Stimulated activated CD8-positive, alpha-beta memory T cell treated with anti-CD3 and anti-CD28 coated beads, Interleukin-4, amount 100 ng/mL, for 1 hour (primary cell): ENCODE results near the gene NAALAD2.
"Not testable (repeated sequence)": the region's sequence is repeated elsewhere in the genome, so short reads cannot be mapped to it uniquely, and the experiment has no call there.

Experiments used
- DNase-seq, 2 donors: peaks; one replicate each; pipeline ENCODE4 v3.0.0-alpha.2; 2020; ENCODE audit warnings: low read depth in 2 of 2, low spot score in 1 of 2

Gene NAALAD2

DNA sequence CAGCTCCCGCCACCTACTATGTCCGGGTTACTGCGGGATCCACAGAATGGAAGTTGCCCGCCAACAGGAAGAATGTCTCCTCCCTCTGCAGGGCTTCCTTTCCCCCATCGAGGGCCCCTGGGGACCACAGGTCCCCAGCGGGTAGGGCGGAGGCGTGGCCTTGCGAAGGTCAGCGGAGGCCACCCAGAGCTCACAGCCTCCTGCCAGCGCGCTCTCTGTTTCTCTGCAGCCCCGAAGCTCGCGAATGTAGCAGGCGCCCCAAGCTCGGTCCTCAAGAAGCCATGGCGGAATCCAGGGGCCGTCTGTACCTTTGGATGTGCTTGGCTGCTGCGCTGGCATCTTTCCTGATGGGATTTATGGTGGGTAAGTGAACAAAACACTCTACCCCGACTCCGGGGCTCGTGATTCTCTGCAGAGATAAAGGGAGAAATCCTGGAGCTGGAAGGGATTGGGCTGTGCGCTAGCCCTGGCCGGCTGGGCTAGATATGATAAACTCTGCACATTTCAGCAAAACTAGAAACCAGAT, at the start of gene NAALAD2:
Gene NAALAD2 (plus strand): TSS at position 186 of the 526 bp plus-strand sequence. CDS start 96 bp downstream, at position 282.
- DNase-seq, result no peak

DNA sequence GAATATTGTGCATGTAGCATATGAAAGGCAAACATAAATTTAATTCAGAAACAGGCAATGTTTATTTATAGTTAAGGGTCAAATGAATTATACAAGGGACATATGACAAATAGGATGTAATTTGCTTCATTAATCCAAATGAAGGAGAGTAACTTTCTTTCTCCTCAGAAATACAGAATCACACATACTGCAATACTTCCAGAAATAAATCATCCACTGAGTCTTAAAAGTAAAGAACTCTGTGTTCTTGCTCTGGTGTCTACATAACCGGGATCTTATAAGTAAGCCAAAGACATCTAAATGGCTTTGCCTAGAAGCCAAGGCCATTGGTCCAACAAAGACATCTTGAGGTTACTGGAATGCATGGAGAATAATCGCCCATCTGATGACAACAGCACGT, 48.8 kb upstream of the NAALAD2 start, which contains the start of gene UBTFL1:
Gene UBTFL1 (plus strand): TSS at position 301 of the 400 bp plus-strand sequence. CDS start 0 bp downstream, at position 301.
- DNase-seq, result not testable (repeated sequence)

DNA sequence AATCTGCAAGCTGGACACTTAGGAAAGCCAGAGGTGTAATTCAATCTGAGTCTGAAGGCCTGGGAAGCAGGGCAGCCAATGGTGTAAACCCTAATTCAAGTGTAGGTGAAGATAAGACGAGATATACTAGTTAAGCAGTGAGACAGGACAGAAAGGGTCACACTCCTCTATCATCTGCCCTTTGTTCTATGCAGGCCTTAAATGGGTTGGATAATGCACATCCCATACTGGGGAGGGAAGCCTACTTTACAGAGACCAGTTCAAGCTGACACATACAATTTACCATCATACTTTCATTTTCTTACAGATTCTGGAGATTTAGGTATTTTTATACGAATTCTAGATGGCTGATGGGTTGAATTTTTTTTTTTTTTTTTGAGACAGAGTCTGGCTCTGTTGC, 45.7 kb upstream of the NAALAD2 start:
- not testable (repeated sequence) for DNase-seq

DNA sequence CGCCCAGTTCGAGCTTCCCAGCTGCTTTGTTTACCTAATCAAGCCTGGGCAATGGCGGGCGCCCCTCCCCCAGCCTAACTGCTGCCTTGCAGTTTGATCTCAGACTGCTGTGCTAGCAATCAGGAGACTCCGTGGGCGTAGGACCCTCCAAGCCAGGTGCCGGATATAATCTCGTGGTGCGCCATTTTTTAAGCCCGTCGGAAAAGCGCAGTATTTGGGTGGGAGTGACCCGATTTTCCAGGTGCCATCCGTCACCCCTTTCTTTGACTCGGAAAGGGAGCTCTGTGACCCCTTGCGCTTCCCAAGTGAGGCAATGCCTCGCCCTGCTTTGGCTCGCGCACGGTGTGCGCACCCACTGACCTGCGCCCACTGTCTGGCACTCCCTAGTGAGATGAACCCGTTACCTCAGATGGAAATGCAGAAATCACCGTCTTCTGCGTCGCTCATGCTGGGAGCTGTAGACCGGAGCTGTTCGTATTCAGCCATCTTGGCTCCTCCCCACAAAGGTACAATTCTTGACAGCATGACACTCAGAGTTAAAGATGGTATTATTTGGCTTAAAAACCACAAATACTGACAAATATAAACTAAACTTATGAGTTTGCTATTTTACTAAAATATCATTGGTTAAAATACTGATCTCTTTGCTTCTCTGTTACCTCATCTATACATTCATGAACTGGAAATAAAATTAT, 39.1 kb upstream of the NAALAD2 start:
- DNase-seq, result not testable (repeated sequence)

DNA sequence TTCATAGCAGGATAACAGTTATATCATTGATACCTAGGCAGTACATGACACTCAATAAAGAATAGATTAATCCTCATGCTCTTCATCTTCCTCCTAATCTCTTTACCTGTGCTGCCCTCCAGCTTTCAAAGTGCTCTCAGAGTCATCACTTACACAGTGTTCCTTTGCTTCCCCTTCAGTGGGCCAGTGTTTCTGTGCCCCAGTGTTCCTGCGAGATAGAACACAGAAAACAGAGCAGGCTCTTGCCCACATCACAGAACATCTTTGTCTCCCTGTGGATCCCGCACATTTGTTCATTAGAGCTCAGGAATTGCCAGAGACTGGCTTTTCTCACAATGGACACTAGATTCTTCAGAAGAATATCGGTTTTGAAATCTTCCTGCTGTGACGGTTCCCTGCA, 36.2 kb upstream of the NAALAD2 start:
- not testable (repeated sequence) for DNase-seq

DNA sequence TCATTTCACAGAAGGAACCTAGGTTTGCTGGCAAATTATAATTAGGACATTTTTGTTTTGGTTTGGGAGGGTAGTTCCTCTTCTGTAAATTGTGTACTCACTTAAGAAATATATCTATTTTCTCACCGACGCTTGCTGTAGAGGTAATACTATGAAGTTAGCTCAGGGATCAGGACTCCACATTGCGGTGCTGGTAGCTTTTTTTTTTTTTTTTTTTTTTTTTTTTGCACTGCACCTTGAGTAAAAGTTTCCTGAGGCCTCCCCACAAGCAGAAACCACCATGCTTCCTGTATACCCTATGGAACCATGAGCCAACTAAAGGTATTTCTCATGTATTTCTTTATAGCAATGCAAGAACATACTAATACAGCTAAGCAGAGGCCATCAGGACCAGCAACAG, 34.0 kb upstream of the NAALAD2 start:
- DNase-seq, result no peak

DNA sequence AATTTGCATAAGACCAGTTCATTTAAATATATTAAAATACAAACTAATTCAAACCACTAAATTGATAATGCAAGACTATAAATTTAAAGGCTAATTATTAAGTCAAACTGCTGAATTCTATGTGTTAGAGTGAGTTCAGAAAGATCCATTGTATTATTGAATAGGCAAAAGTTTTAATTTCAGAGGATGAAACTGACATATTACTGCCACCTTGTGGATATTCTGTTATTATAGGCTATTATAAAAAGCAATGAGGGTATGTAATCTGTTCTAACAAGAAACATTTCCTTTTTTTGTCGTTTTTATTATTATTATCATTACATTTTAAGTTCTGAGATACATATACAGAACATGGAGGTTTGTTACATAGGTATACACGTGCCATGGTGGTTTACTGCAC, 20.9 kb upstream of the NAALAD2 start:
- no peak for DNase-seq

DNA sequence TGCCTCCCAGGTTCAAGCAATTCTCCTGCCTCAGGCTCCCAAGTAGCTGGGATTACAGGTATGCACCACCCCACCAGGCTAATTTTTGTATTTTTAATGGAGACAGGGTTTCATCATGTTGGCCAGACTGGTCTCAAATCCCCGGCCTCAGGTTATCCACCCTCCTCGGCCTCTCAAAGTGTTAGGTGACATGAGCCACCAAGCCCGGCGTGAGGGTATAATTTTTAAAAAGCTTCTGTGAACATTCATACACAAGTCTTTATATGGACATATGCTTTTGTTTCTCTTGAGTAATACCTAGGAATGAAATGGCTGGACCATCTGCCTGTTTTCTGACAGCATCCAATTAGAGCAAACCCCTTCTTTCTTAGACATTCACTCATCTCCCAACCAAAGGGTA, 14.3 kb upstream of the NAALAD2 start:
- DNase-seq, result no peak

DNA sequence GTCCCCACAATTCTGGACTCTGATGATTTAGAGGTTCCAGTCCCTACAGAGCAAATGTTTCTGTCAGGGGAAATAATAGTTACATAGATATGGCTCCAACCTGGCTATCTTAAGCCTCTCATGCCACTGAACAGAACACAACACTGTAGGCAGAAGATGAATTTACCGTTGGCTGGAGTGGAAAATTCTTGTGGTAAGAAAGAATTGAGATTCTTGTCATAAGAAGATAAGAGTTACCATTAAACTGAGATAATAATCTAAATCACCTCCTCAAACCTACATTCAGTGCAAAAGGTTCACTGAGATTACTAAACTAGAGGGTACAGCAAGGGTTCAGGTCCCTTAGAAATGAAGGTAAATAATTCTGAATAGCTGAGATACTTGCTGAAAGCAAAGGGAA, 10.1 kb upstream of the NAALAD2 start:
- DNase-seq, result no peak

DNA sequence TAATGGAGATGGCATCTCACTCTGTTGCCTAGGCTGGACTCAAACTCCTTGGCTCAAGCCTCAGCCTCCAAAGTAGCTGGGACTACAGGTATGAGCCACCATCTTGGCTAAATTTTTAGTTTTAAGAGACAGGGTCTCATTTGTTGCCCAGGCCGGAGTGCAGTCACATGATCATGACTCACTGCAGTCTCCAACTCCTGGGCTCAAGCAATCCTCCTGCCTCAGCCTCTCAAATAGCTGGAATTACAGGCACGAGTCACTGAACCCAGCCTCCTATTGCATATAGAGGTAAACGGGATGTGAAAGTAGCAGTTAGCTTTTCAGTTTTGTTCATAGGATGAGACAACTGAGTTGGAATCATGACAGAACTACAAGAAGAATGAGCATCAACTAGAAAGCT, 9.5 kb upstream of the NAALAD2 start:
- DNase-seq, result no peak

DNA sequence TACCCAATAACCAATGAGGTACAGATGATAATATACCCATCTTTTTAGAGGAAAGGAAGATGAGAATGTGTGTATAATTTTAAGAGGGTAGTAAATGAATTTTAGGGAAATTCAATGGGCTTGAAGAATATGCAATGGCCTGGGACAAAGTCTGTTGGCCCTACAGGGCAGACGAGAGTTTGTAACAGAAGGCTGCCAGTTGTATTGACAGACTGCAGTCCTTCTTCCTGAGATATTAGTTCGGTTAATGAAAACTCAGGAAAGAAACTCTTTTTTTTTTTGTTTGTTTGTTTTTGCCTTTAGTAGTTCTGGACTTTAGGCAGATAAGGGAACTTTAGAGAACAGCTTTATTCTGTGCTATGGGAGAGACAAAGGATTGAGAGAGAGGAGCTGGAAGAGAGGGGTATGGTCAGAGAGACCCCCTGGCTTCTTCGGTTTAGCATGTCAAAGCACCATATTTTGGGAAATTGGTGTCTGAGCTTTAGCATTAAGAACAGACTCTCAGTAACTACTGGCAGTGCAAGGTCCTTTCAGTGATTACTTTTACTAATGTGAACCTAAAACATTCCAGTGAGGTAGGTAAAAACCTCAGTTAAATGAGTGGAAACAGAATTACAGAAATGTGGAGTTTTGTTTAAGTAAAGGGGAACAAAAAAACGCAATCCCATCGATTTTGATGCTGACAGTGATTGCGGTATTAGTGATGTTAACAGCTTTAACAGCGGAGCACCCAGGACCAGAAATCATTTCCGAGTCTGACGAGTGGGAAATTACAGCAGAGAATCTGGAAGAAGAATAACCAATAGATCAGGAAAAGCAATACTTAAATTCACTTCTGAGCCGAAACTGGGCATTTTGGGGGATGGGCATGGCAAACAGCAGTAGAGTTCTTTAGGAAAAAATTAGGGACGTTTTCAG, 644 bp upstream of the NAALAD2 start:
- no peak for DNase-seq

DNA sequence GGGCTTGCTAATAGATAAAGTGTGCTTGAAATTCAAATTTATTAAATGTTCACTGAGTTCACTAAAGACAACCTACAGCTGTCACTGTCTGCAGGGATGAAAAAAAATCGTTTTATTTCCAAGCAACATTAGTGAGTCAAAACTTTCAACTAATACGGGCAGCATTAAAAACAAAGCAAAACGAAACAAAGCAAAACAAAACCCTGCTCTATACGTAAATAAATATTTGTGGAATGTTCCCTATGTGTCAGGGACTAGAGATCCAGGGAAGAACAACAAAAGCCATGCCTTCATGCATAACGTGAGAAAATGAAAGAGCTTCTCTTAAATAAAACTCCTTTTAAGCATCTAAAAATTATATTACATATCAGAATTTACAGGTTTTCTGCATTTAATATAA, 553 bp downstream of the NAALAD2 start:
- no peak for DNase-seq

DNA sequence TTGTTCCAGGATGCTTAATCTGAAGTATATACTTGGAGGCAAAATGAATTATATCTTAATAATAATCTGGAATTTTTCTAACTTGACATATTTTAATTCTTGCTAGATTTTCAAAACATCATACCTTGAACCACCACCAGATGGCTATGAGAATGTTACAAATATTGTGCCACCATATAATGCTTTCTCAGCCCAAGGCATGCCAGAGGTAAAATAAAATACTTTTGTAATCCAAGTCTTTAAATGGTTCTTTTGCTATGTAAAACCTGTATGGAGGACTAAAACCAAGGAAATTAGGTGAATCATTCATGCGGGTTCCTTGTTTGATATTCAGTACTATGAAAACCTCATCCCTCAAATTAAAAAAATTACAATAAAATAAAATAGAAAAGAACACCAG, 14.4 kb downstream of the NAALAD2 start:
- DNase-seq, result no peak

DNA sequence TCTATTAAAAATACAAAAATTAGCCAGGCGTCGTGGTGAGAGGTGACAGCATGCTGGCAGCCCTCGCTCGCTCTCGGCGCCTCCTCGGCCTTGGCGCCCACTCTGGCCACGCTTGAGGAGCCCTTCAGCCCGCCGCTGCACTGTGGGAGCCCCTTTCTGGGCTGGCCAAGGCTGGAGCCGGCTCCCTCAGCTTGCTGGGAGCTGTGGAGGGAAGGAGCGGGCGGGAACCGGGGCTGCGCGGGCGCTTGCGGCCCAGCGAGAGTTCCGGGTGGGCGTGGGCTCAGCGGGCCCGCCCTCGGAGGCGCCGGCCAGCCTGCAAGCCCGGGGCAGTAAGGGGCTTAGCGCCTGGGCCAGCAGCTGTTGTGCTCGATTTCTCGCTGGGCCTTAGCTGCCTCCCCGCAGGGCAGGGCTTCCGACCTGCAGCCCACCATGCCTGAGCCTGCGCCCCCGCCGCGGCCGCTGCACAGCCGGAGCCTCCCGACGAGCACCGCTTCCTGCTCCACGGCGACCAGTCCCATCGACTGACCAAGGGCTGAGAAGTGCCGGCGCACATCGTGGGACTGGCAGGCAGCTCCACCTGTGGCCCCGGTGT, 32.6 kb downstream of the NAALAD2 start:
- DNase-seq, result not testable (repeated sequence)

DNA sequence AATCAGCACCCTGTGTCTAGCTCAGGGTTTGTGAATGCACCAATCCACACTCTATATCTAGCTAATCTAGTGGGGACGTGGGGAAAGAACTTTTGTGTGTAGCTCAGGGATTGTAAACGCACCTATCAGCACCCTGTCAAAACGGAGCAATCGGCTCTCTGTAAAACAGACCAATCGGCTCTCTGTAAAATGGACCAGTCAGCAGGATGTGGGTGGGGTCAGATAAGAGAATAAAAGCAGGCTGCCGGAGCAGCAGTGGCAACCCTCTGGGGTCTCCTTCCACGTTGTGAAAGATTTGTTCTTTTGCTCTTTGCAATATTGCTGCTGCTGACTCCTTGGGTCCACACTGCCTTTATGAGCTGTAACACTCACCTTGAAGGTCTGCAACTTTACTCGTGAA, 33.2 kb downstream of the NAALAD2 start:
- not testable (repeated sequence) for DNase-seq

DNA sequence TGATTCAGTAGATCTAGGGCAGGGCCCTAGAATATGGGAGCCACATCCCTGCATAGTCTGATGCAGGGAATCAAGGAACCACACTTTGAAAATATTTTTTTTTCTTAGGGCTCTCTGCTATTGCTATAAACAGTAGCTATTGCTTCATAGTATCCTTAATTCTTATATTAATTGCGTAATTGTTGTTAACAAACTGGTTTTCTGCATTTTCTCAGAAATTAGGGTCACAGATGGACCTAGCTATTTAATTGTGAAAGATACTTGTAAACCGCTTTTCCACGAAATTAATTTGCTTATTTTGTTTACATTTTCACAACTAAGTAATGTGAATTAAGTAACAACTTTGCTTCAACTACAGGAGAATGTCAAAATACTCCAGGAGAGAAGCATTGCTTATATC, 34.1 kb downstream of the NAALAD2 start:
- DNase-seq, result no peak

DNA sequence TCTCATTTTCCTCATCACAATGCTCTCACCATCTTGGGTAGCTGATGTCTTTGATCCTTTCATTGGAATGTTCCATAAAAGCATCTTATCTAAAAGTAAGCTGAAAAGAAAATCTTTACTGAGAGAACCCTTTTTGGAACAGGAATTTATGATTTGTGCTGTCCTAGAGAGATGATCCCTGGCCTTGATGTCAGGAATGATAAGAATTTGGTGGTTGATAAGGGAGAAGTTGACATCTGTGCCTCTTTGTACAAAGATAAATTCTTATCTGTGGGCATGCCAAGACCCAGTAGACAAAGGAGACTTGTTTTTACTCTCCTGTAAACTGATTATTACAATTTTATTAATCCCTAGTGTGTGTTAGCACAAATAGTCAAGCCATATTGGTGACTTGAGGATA, 36.9 kb downstream of the NAALAD2 start:
- DNase-seq, result no peak

DNA sequence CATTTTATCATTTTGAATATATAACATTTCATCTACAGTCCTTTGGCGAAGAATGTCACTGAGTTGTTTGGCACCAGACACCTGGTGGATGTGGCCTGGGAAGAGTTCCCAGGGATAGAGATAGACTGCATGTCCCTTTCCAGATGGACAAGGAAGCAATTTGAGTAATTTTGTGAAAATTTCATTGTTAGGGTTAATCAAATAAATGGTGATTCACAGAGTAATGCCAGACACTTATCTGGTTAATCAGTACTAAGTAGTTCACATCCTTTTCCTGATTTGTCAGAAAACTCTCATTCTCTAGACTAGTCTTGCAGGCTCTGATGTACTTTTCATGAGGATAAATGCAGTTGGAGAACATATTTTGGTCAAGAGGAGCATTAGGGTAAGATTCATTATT, 41.6 kb downstream of the NAALAD2 start:
- no peak for DNase-seq

DNA sequence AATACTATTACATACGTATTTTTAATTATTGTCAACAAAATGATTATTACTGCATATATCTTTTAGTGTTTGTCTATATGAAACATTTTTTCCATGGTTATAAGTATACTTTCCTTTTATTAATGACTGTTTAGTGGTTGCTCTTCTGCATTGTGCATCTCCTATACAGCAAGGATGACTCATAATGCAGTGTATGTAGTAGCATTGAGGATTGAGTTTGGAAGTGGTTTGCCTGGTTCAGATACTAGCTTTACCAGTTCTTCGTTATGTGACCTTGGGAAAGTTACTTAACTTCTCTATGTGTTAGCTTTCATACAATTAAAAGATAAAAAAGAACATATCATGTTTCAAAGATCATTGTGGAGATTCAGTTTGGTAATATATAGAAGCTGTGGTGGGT, 44.3 kb downstream of the NAALAD2 start:
- no peak for DNase-seq

DNA sequence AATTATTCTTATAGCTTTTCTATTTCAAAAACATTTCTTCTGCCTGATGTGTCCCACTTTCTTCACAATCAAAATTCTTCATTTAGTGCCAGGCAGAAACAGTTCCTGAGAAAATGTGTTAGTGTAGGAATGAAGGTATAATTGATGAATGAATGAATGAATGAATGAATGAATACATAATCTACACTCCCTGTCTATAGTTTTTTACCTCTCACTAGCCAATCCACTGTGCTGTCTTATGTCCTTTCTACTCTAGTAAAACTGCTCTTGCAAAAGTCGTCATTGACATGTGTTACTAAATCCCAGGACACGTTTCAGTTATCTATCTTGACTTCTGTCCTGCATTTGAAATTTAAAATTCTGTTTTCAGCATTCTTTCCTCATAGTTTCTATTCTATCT, 45.5 kb downstream of the NAALAD2 start:
- DNase-seq, result no peak

DNA sequence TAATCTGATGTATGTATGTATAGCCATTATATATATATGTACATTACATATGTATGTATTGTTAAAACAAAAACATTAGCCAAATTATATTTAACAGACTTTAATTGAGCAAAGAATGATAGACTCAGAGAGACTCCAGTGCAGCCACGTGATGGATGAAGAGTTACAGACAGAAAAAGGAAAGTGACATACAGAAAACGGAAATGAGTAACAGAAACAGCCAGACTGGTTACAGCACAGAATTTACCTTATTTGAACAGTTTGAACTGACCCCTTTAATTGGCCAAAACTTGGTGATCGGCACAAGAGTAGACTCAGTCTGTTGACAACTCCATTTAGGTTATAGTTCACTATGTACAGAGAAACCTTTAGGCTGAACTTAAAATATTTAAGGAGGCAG, 53.4 kb downstream of the NAALAD2 start:
- no peak for DNase-seq

DNA sequence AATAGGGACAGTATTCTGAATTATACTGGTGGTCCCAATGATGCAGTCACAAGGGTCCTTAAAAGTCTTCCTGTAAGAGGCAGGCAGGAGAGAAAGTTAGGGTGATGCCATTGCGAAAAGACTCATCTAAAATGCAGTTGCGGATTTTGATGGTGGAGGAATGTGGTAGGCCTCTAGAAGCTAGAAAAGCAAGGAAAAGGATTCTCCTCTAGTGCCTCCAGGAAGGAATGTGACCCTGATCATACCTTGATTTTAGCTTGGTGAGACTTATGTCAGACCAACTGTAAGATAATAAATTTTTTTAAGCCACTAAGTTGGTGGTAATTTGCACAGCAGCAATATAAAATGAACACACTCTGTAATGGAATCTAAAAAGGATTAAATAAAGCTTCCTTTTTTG, 54.5 kb downstream of the NAALAD2 start:
- no peak for DNase-seq
